ENCODE measurements around the gene MT1A.

The MT1A gene

GRCh38 chr16:56639045-56639444 is 579 bp downstream of the MT1A start:
- H3K36me3 ChIP-seq (replicated peaks; ENCODE audit: insufficient read depth, low read length) = no peaks in the 10 kb centered on the region
- H3K4me1 ChIP-seq (ENCODE audit: low read length) = no peaks in the 10 kb centered on the region
- no peak for DNase-seq
- H3K9ac ChIP-seq (ENCODE audit: low read length) = no peak overlapping the region
- no peaks in the 10 kb centered on the region for H4K20me1 ChIP-seq (ENCODE audit: insufficient read depth, low read length)
- H3K27me3 ChIP-seq (replicated peaks; ENCODE audit: insufficient read depth, low read length) = peaks cover 72% of the 10 kb centered on the region
- no peak overlapping the region for H3K4me3 ChIP-seq (ENCODE audit: low read length)
- H3K79me2 ChIP-seq (ENCODE audit: low read length) = no peaks in the 10 kb centered on the region
- TF ChIP-seq CTCF (IDR thresholded peaks at IDR 0.05; ENCODE audit: low read length) (no peak), EZH2phosphoT487 (IDR thresholded peaks at IDR 0.05; ENCODE audit: low read length) (no peak), EZH2 (optimal IDR thresholded peaks at IDR 0.05; ENCODE audit: low read depth, low read length) (no peak)
- no peak overlapping the region for H2AFZ ChIP-seq (ENCODE audit: low read length)
- no peaks in the 10 kb centered on the region for H3F3A ChIP-seq (ENCODE audit: insufficient read depth, low read length)
- no peaks in the 10 kb centered on the region for H3K9me3 ChIP-seq (replicated peaks; ENCODE audit: insufficient read depth, low read length)
- H3K4me2 ChIP-seq (ENCODE audit: low read depth, low read length) = no peak overlapping the region
- H3K27ac ChIP-seq (ENCODE audit: low read length) = no peak overlapping the region
- H3K9me2 ChIP-seq (replicated peaks; ENCODE audit: insufficient read depth, low read length) = no peaks in the 10 kb centered on the region

GRCh38 chr16:56640076-56640475 is 1.6 kb downstream of the MT1A start:
- H3K4me2 ChIP-seq (ENCODE audit: low read depth, low read length) = no peak overlapping the region
- no peaks in the 10 kb centered on the region for H4K20me1 ChIP-seq (ENCODE audit: insufficient read depth, low read length)
- no peak for TF ChIP-seq CTCF (IDR thresholded peaks at IDR 0.05; ENCODE audit: low read length)
- TF ChIP-seq EZH2 (optimal IDR thresholded peaks at IDR 0.05; ENCODE audit: low read depth, low read length) = no peak
- no peak for TF ChIP-seq EZH2phosphoT487 (IDR thresholded peaks at IDR 0.05; ENCODE audit: low read length)

GRCh38 chr16:56641166-56641565 is 2.7 kb downstream of the MT1A start:
- Histone ChIP-seq H4K20me1 (ENCODE audit: insufficient read depth, low read length) (no peaks in the 10 kb centered on the region), H3K27ac (ENCODE audit: low read length) (no peak overlapping the region), H3K27me3 (replicated peaks; ENCODE audit: insufficient read depth, low read length) (peaks cover 66% of the 10 kb centered on the region), H3K9me2 (replicated peaks; ENCODE audit: insufficient read depth, low read length) (no peaks in the 10 kb centered on the region), H2AFZ (ENCODE audit: low read length) (no peak overlapping the region), H3K4me3 (ENCODE audit: low read length) (no peak overlapping the region), H3K4me2 (ENCODE audit: low read depth, low read length) (no peak overlapping the region), H3K4me1 (ENCODE audit: low read length) (no peaks in the 10 kb centered on the region), H3K36me3 (replicated peaks; ENCODE audit: insufficient read depth, low read length) (no peaks in the 10 kb centered on the region), H3K79me2 (ENCODE audit: low read length) (no peaks in the 10 kb centered on the region), H3K9ac (ENCODE audit: low read length) (no peak overlapping the region), H3F3A (ENCODE audit: insufficient read depth, low read length) (no peaks in the 10 kb centered on the region), H3K9me3 (replicated peaks; ENCODE audit: insufficient read depth, low read length) (no peaks in the 10 kb centered on the region)
- no peak for DNase-seq
- TF ChIP-seq EZH2 (optimal IDR thresholded peaks at IDR 0.05; ENCODE audit: low read depth, low read length) = no peak
- no peak for TF ChIP-seq EZH2phosphoT487 (IDR thresholded peaks at IDR 0.05; ENCODE audit: low read length)
- TF ChIP-seq CTCF (IDR thresholded peaks at IDR 0.05; ENCODE audit: low read length) = no peak

More at GRCh38 chr16:56640076-56640475, 1.6 kb downstream of the MT1A start:
- H3K27me3 ChIP-seq (replicated peaks; ENCODE audit: insufficient read depth, low read length) = peaks cover 72% of the 10 kb centered on the region
- no peak overlapping the region for H2AFZ ChIP-seq (ENCODE audit: low read length)
- H3K27ac ChIP-seq (ENCODE audit: low read length) = no peak overlapping the region
- no peaks in the 10 kb centered on the region for H3K79me2 ChIP-seq (ENCODE audit: low read length)
- DNase-seq = no peak
- no peak overlapping the region for H3K4me3 ChIP-seq (ENCODE audit: low read length)
- H3K36me3 ChIP-seq (replicated peaks; ENCODE audit: insufficient read depth, low read length) = no peaks in the 10 kb centered on the region
- no peaks in the 10 kb centered on the region for H3K4me1 ChIP-seq (ENCODE audit: low read length)
- H3K9ac ChIP-seq (ENCODE audit: low read length) = no peak overlapping the region
- no peaks in the 10 kb centered on the region for H3K9me2 ChIP-seq (replicated peaks; ENCODE audit: insufficient read depth, low read length)
- no peaks in the 10 kb centered on the region for H3K9me3 ChIP-seq (replicated peaks; ENCODE audit: insufficient read depth, low read length)
- no peaks in the 10 kb centered on the region for H3F3A ChIP-seq (ENCODE audit: insufficient read depth, low read length)

All from MM.1S (cell line).